Measurements from ENCODE around the gene USP17L29. TPM values are rescaled to one million over a fixed set of nuclear protein-coding genes. Genes with fewer than 3 reads are reported as not detected.

USP17L29 gene
- total RNA-seq, 2 donors from 2014 or later, result not detected

Other genes starting within 250 kb of the USP17L29 start
- gene FAM90A26, start 183.2 kb upstream of the USP17L29 start, total RNA-seq, result not detected
- gene USP17L10, start 143.0 kb upstream of the USP17L29 start, total RNA-seq, result not detected
- not detected for gene USP17L11, start 138.2 kb upstream of the USP17L29 start, total RNA-seq
- gene USP17L12, start 133.5 kb upstream of the USP17L29 start, total RNA-seq, result not detected
- gene USP17L13, start 128.7 kb upstream of the USP17L29 start, total RNA-seq, result not detected
- not detected for gene USP17L15, start 119.3 kb upstream of the USP17L29 start, total RNA-seq
- gene USP17L17, start 109.8 kb upstream of the USP17L29 start, total RNA-seq, result not detected
- not detected for gene USP17L18, start 105.0 kb upstream of the USP17L29 start, total RNA-seq
- gene USP17L19, start 100.3 kb upstream of the USP17L29 start, total RNA-seq, result not detected
- not detected for gene USP17L20, start 95.5 kb upstream of the USP17L29 start, total RNA-seq
- not detected for gene USP17L21, start 90.8 kb upstream of the USP17L29 start, total RNA-seq
- gene USP17L22, start 86.0 kb upstream of the USP17L29 start, total RNA-seq, result not detected
- gene USP17L24, start 28.5 kb upstream of the USP17L29 start, total RNA-seq, result not detected
- not detected for gene USP17L25, start 23.7 kb upstream of the USP17L29 start, total RNA-seq
- gene USP17L26, start 19.0 kb upstream of the USP17L29 start, total RNA-seq, result not detected
- not detected for gene USP17L5, start 14.2 kb upstream of the USP17L29 start, total RNA-seq
- gene USP17L27, start 9.5 kb upstream of the USP17L29 start, total RNA-seq, result not detected
- gene USP17L28, start 4.7 kb upstream of the USP17L29 start, total RNA-seq, result not detected
- gene USP17L30, start 9.5 kb downstream of the USP17L29 start, total RNA-seq, result not detected
- gene DEFB131A, start 90.8 kb downstream of the USP17L29 start, total RNA-seq, result not detected